H9 (cell line): Measurements from ENCODE around the gene IQCK. TPM values are rescaled to one million over a fixed set of nuclear protein-coding genes. Genes with fewer than 3 reads are reported as not detected.
"Not testable (repeated sequence)": the region's sequence is repeated elsewhere in the genome, so short reads cannot be mapped to it uniquely, and the experiment has no call there.

Experiments used
- DNase-seq: peaks from one replicate; pipeline ENCODE4 v3.0.0-alpha.2; 2017
- H2AFZ ChIP-seq: one replicate; pipeline ENCODE4 v1.6.1; 2013; ENCODE audit warnings: mild to moderate bottlenecking, low read length, control low read depth, moderate library complexity
- H2AK5ac ChIP-seq: 2 replicates; pipeline ENCODE4 v1.6.1; 2013; ENCODE audit warnings: low read length, control low read depth, mixed read lengths; ENCODE audit not compliant: insufficient read length
- H2BK120ac ChIP-seq: one replicate; pipeline ENCODE4 v1.6.1; 2013; ENCODE audit warnings: low read depth, mild to moderate bottlenecking, low read length, control low read depth, inconsistent platforms; ENCODE audit not compliant: poor library complexity, severe bottlenecking
- H2BK12ac ChIP-seq: 2 replicates; pipeline ENCODE4 v1.6.1; 2013; ENCODE audit warnings: low read length, control low read depth, mixed read lengths, low read depth; ENCODE audit not compliant: insufficient read length
- H2BK15ac ChIP-seq: 2 replicates; pipeline ENCODE4 v1.6.1; 2013; ENCODE audit warnings: low read depth, low read length, control low read depth
- H2BK20ac ChIP-seq: one replicate; pipeline ENCODE4 v1.6.1; 2013; ENCODE audit warnings: low read depth, mild to moderate bottlenecking, low read length, control low read depth, inconsistent platforms; ENCODE audit not compliant: poor library complexity, severe bottlenecking
- H2BK5ac ChIP-seq: 2 replicates; pipeline ENCODE4 v1.6.1; 2013; ENCODE audit warnings: low read length, control low read depth, mixed read lengths; ENCODE audit not compliant: insufficient read length
- H3K14ac ChIP-seq: 2 replicates; pipeline ENCODE4 v1.6.1; 2013; ENCODE audit warnings: low read length, control low read depth; ENCODE audit not compliant: insufficient read depth
- H3K18ac ChIP-seq: 2 replicates; pipeline ENCODE4 v1.6.1; 2013; ENCODE audit warnings: low read depth, mild to moderate bottlenecking, mixed read lengths, low read length, control low read depth; ENCODE audit not compliant: insufficient read length
- H3K23ac ChIP-seq: 2 replicates; pipeline ENCODE4 v1.6.1; 2013; ENCODE audit warnings: low read length, control low read depth, mixed read lengths, low read depth; ENCODE audit not compliant: insufficient read length
- H3K23me2 ChIP-seq: 2 replicates; pipeline ENCODE4 v1.6.1; 2013; ENCODE audit warnings: low read depth, mild to moderate bottlenecking, mixed read lengths, low read length, control low read depth; ENCODE audit not compliant: insufficient read length, poor library complexity, severe bottlenecking
- H3K27ac ChIP-seq: 2 replicates; pipeline ENCODE4 v1.5.1; 2013; ENCODE audit warnings: low read length, control low read depth, mixed read lengths, low read depth; ENCODE audit not compliant: insufficient read length
- H3K27me3 ChIP-seq: 2 replicates; pipeline ENCODE4 v1.6.1; 2013; ENCODE audit warnings: low read length, control low read depth, inconsistent platforms; ENCODE audit not compliant: insufficient read depth
- H3K4ac ChIP-seq: 2 replicates; pipeline ENCODE4 v1.6.1; 2013; ENCODE audit warnings: low read depth, mild to moderate bottlenecking, control low read depth, inconsistent platforms, low read length, moderate library complexity
- H3K4me1 ChIP-seq: 2 replicates; pipeline ENCODE4 v1.6.1; 2013; ENCODE audit warnings: low read length, control low read depth, inconsistent platforms; ENCODE audit not compliant: insufficient read depth
- H3K4me2 ChIP-seq: 2 replicates; pipeline ENCODE4 v1.6.1; 2013; ENCODE audit warnings: low read length, control low read depth, mixed read lengths; ENCODE audit not compliant: insufficient read length, insufficient read depth
- H3K56ac ChIP-seq: 2 replicates; pipeline ENCODE4 v1.6.1; 2013; ENCODE audit warnings: low read depth, mild to moderate bottlenecking, mixed read lengths, low read length, control low read depth; ENCODE audit not compliant: insufficient read length
- H3K79me1 ChIP-seq: 2 replicates; pipeline ENCODE4 v1.6.1; 2013; ENCODE audit warnings: low read depth, mild to moderate bottlenecking, moderate library complexity, low read length, control low read depth, inconsistent platforms; ENCODE audit not compliant: insufficient read depth, poor library complexity, severe bottlenecking
- H3K79me2 ChIP-seq: 2 replicates; pipeline ENCODE4 v1.6.1; 2013; ENCODE audit warnings: low read length, control low read depth, inconsistent platforms; ENCODE audit not compliant: insufficient read depth
- H3K9ac ChIP-seq: 2 replicates; pipeline ENCODE4 v1.6.1; 2013; ENCODE audit warnings: low read length, control low read depth, mixed read lengths; ENCODE audit not compliant: insufficient read length; ENCODE audit errors: extremely low read depth
- H3K9me3 ChIP-seq: one replicate; pipeline ENCODE4 v1.6.1; 2013; ENCODE audit warnings: low read depth, low read length, inconsistent platforms; ENCODE audit not compliant: control insufficient read depth
- H3T11ph ChIP-seq: one replicate; pipeline ENCODE4 v1.6.1; 2013; ENCODE audit warnings: mild to moderate bottlenecking, low read length, control low read depth, inconsistent platforms
- H4K20me1 ChIP-seq: one replicate; pipeline ENCODE4 v1.6.1; 2013; ENCODE audit not compliant: control insufficient read depth, insufficient read length, insufficient read depth
- H4K5ac ChIP-seq: 2 replicates; pipeline ENCODE4 v1.6.1; 2013; ENCODE audit warnings: low read depth, mild to moderate bottlenecking, mixed read lengths, low read length, control low read depth; ENCODE audit not compliant: insufficient read length
- H4K8ac ChIP-seq: replicated peaks from 2 replicates; pipeline ENCODE4 v1.6.1; 2013; ENCODE audit warnings: low read length, control low read depth, mixed read lengths, low read depth; ENCODE audit not compliant: insufficient read length
- H4K91ac ChIP-seq: 2 replicates; pipeline ENCODE4 v1.6.1; 2013; ENCODE audit warnings: low read depth, mild to moderate bottlenecking, moderate library complexity, mixed read lengths, low read length, control low read depth; ENCODE audit not compliant: insufficient read length
- H3K27ac Mint-ChIP-seq, 3 experiments: 2 replicates in 2 of 3; 3 replicates in 1 of 3; pipeline ENCODE4 v1.8.0; 2020 to 2021; ENCODE audit warnings: mixed read lengths in 3 of 3, mild to moderate bottlenecking in 1 of 3, moderate library complexity in 1 of 3
- H3K27me3 Mint-ChIP-seq: 2 replicates; pipeline ENCODE4 v1.8.0; 2021; ENCODE audit warnings: low read depth, mild to moderate bottlenecking, moderate library complexity, mixed read lengths
- H3K36me3 Mint-ChIP-seq, 3 experiments: 2 replicates in 2 of 3; 3 replicates in 1 of 3; pipeline ENCODE4 v1.8.0; 2020 to 2021; ENCODE audit warnings: low read depth in 3 of 3, mixed read lengths in 3 of 3; ENCODE audit not compliant: insufficient read depth in 1 of 3
- H3K4me1 Mint-ChIP-seq, 2 experiments: 2 replicates each; pipeline ENCODE4 v1.8.0; 2020; ENCODE audit warnings: mixed read lengths in 2 of 2
- H3K4me3 Mint-ChIP-seq, 2 experiments: 2 replicates in 1 of 2; 3 replicates in 1 of 2; pipeline ENCODE4 v1.8.0; 2020 to 2021; ENCODE audit warnings: mild to moderate bottlenecking in 2 of 2, mixed read lengths in 2 of 2, moderate library complexity in 1 of 2
- H3K9me3 Mint-ChIP-seq, 2 experiments: 2 replicates in 1 of 2; 3 replicates in 1 of 2; pipeline ENCODE4 v1.8.0; 2020; ENCODE audit warnings: mild to moderate bottlenecking in 2 of 2, mixed read lengths in 2 of 2, moderate library complexity in 1 of 2
- WGBS: extraction: QIAGEN DNeasy Blood & Tissue Kit; methylation state at CpG from one replicate; pipeline ENCODE4 v1.1.7; 2013; ENCODE audit warnings: missing lambda C conversion rate, low lambda C conversion rate, mixed read lengths; ENCODE audit not compliant: insufficient read length; ENCODE audit errors: extremely low coverage; 5-methylcytosine and 5-hydroxymethylcytosine counted together
- total RNA-seq: library from RNA; stranded (reverse); gene quantifications from 2 replicates; pipeline ENCODE4 v1.2.1, GENCODE V29; 2021
- TF ChIP-seq, protein P1 (sequence below): fragments of 200-600 bp; sonication (generic); conservative IDR thresholded peaks from 3 replicates; pipeline ENCODE4 v1.8.0; 2021; ENCODE audit warnings: antibody characterized with exemption, mild to moderate bottlenecking

IQCK gene
- total RNA-seq, 1 experiment from 2014 or later: 9.0 TPM

DNA sequence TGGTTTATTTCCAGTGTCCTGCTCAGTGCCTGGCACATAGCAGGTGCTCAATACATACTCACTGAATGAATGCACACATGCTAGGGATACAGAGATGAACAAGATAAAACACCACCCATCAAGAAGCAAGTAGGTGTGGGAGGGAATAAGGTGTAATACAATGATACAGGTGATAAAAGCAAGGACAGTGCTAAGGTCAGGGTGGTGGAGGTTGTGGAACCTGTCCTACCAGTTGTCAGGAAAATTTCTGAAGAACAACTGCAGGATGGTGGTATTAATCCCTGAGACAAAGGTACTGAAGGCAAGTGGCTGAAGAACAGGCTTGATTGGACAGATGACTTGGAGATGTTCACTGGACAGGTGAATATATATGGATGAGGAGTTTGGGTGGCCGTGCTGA lies 1.9 kb upstream of the IQCK start:
- Histone ChIP-seq H2BK20ac (no peak overlapping the region), H2BK15ac (no peak overlapping the region), H3K27ac (no peak overlapping the region), H3K9ac (peak overlapping the region; percentile 35), H2AFZ (no peak overlapping the region), H3T11ph (no peak overlapping the region), H4K91ac (no peak overlapping the region), H3K23me2 (peaks cover 7% of the 10 kb centered on the region), H4K5ac (no peak overlapping the region), H3K79me1 (peaks cover 4% of the 10 kb centered on the region), H2BK5ac (no peak overlapping the region), H4K8ac (no peak overlapping the region), H3K4me1 (peaks cover 9% of the 10 kb centered on the region; the same call in 1 of the 2 replicates), H3K18ac (no peak overlapping the region), H2BK12ac (no peak overlapping the region), H4K20me1 (no peaks in the 10 kb centered on the region), H3K79me2 (peaks cover 35% of the 10 kb centered on the region), H3K23ac (peak overlapping the region; percentile 61), H3K4ac (no peak overlapping the region), H3K14ac (no peak overlapping the region), H2BK120ac (no peak overlapping the region), H3K27me3 (no peaks in the 10 kb centered on the region), H3K56ac (no peak overlapping the region), H3K9me3 (no peaks in the 10 kb centered on the region), H2AK5ac (no peak overlapping the region), H3K4me2 (peak overlapping the region; percentile 99)
- no peak for DNase-seq
- Mint-ChIP-seq H3K9me3 (no peaks in the 10 kb centered on the region), H3K4me1 (peaks cover 40 to 63% of the 10 kb centered on the region in 2 experiments), H3K4me3 (peak overlapping the region; percentile 98 to 99), H3K27ac (peak overlapping the region in 2 of 3 experiments; percentile 24 to 56; a peak in 4 of 7 replicates), H3K36me3 (peaks cover 39 to 57% (median 46%) of the 10 kb centered on the region in 3 experiments), H3K27me3 (no peaks in the 10 kb centered on the region)
- TF ChIP-seq, protein P1, sequence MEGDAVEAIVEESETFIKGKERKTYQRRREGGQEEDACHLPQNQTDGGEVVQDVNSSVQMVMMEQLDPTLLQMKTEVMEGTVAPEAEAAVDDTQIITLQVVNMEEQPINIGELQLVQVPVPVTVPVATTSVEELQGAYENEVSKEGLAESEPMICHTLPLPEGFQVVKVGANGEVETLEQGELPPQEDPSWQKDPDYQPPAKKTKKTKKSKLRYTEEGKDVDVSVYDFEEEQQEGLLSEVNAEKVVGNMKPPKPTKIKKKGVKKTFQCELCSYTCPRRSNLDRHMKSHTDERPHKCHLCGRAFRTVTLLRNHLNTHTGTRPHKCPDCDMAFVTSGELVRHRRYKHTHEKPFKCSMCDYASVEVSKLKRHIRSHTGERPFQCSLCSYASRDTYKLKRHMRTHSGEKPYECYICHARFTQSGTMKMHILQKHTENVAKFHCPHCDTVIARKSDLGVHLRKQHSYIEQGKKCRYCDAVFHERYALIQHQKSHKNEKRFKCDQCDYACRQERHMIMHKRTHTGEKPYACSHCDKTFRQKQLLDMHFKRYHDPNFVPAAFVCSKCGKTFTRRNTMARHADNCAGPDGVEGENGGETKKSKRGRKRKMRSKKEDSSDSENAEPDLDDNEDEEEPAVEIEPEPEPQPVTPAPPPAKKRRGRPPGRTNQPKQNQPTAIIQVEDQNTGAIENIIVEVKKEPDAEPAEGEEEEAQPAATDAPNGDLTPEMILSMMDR: no peak
- WGBS: no CpG with 5 or more reads among the region's 1 CpG

DNA sequence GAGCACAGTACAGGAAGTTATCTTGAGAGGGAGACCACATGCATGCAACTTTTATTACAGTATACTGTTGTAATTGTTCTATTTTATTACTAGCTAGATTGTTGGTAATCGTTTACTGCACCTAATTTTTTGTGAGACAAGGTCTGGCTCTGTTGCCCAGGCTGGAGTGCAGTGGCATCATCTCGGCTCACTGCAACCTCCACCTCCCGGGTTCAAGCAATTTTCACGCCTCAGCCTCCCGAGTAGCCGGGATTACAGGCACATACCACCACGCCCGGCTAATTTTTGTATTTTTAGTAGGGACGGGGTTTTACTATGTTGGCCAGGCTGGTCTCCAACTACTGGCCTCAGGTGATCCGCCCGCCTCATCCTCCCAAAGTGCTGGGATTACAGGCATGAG lies 1.3 kb upstream of the IQCK start:
- H3K79me2 ChIP-seq: peaks cover 35% of the 10 kb centered on the region
- not testable (repeated sequence) for H4K20me1 ChIP-seq, H3T11ph ChIP-seq, H3K56ac ChIP-seq, H3K27me3 ChIP-seq, H2AFZ ChIP-seq, DNase-seq, H3K79me1 ChIP-seq, H4K5ac ChIP-seq, H3K27ac ChIP-seq, H2BK120ac ChIP-seq, H3K4me1 ChIP-seq, H4K91ac ChIP-seq, H3K23me2 ChIP-seq, H2BK5ac ChIP-seq, H3K9me3 ChIP-seq, H2BK15ac ChIP-seq, H3K14ac ChIP-seq, H3K4ac ChIP-seq, H4K8ac ChIP-seq, H3K18ac ChIP-seq, H2BK20ac ChIP-seq, H3K23ac ChIP-seq, H3K27me3 Mint-ChIP-seq, H2AK5ac ChIP-seq, H2BK12ac ChIP-seq, H3K9me3 Mint-ChIP-seq
- H3K4me2 ChIP-seq: peak overlapping the region; percentile 99
- Mint-ChIP-seq H3K4me3 (peak overlapping the region; percentile 98 to 99), H3K36me3 (peaks cover 36 to 53% (median 40%) of the 10 kb centered on the region in 3 experiments), H3K4me1 (peaks cover 37 to 59% of the 10 kb centered on the region in 2 experiments), H3K27ac (peak overlapping the region in 2 of 3 experiments; percentile 56 to 99; a peak in 3 of 7 replicates)
- peak overlapping the region; percentile 94 for H3K9ac ChIP-seq
- no CpG with 5 or more reads among the region's 11 CpGs for WGBS
